ENCODE results near the gene AUTS2.

The AUTS2 gene

DNA sequence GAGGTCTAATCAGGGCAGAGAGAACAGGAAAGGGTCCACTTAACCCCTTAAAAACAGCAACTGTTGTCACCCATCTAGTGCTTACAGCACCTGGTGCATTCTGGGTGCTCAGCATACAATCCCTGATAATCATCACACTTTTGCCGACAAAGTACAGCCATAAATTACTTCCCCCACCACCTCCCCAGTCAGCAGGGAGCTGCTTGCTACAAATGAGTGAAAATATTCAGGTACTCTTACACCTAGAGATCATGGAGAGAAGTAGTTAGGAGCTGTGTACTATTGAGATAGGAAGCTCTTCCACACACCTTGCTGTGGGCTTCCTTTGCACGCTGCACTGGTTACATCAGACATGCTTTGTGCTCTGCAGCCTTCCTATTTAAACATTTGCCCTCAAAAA is 810.2 kb downstream of the AUTS2 start:
- Histone ChIP-seq H3K9me3 (no peaks in the 10 kb centered on the region), H3K4me3 (no peak overlapping the region), H3K36me3 (no peaks in the 10 kb centered on the region), H3K27ac (no peak overlapping the region), H3K4me1 (no peaks in the 10 kb centered on the region), H3K27me3 (no peaks in the 10 kb centered on the region)
- TF ChIP-seq, protein P1, sequence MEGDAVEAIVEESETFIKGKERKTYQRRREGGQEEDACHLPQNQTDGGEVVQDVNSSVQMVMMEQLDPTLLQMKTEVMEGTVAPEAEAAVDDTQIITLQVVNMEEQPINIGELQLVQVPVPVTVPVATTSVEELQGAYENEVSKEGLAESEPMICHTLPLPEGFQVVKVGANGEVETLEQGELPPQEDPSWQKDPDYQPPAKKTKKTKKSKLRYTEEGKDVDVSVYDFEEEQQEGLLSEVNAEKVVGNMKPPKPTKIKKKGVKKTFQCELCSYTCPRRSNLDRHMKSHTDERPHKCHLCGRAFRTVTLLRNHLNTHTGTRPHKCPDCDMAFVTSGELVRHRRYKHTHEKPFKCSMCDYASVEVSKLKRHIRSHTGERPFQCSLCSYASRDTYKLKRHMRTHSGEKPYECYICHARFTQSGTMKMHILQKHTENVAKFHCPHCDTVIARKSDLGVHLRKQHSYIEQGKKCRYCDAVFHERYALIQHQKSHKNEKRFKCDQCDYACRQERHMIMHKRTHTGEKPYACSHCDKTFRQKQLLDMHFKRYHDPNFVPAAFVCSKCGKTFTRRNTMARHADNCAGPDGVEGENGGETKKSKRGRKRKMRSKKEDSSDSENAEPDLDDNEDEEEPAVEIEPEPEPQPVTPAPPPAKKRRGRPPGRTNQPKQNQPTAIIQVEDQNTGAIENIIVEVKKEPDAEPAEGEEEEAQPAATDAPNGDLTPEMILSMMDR (IDR thresholded peaks at IDR 0.05), result no peak
- no peak for DNase-seq
- intact Hi-C loops (cut with DNase I; ENCODE audit: low total_unique reads), result no loop called here

DNA sequence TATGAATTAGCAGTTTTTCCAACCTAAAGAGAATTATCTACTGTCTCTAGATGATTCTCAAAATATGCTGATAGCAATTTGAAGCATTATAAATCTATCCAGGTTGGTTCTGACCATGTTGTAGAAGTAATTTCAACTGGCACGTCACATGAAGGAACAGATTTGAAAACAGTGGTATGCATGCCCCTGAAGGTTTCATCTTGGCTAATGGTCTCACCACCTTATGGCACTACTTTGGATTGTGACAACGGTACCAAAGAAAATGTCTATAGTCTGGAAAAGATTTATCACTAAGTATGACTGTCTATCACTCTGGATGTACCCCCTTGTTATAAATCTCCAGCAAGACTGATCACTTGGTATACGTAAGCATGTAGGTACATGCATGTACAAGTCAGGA is 810.6 kb downstream of the AUTS2 start:
- TF ChIP-seq, protein P1 (IDR thresholded peaks at IDR 0.05), result no peak
- no peak overlapping the region for H3K27ac ChIP-seq
- H3K4me1 ChIP-seq, result no peaks in the 10 kb centered on the region
- intact Hi-C loops (cut with DNase I; ENCODE audit: low total_unique reads), result no loop called here
- no peak for DNase-seq
- no peaks in the 10 kb centered on the region for H3K36me3 ChIP-seq
- H3K27me3 ChIP-seq, result no peaks in the 10 kb centered on the region
- no peak overlapping the region for H3K4me3 ChIP-seq
- H3K9me3 ChIP-seq, result no peaks in the 10 kb centered on the region

DNA sequence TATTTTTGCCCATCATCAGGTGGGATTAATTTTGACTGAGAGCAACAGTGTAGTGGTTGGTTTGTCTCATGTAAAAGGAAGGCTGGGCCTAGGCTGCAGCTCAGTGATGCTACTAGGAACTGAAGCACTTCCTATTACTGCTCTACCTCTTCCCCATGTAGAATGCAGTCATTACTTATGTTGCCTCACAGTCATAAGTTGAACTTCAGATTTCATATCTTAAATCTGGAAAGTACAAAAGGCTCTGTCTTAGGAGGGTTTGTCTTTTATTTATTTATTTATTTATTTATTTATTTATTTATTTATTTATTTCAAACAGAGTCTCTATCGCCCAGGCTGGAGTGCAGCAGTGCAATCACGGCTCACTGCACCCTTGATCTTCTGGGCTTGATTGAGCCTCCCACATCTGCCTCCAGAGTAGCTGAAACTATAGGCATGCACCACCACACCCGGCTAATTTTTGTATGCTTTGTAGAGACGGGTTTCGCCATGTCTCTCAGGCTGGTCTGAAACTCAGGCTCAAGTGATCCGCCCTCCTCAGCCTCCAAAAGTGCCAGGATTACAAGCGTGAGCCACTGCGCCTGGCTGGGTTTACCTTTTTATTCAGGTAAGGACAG is 812.0 kb downstream of the AUTS2 start:
- Histone ChIP-seq H3K4me3 (no peak overlapping the region), H3K27me3 (no peaks in the 10 kb centered on the region), H3K36me3 (no peaks in the 10 kb centered on the region), H3K27ac (no peak overlapping the region), H3K9me3 (no peaks in the 10 kb centered on the region), H3K4me1 (no peaks in the 10 kb centered on the region)
- DNase-seq, result no peak
- intact Hi-C loops (cut with DNase I; ENCODE audit: low total_unique reads), result no loop called here
- TF ChIP-seq, protein P1 (IDR thresholded peaks at IDR 0.05), result no peak

DNA sequence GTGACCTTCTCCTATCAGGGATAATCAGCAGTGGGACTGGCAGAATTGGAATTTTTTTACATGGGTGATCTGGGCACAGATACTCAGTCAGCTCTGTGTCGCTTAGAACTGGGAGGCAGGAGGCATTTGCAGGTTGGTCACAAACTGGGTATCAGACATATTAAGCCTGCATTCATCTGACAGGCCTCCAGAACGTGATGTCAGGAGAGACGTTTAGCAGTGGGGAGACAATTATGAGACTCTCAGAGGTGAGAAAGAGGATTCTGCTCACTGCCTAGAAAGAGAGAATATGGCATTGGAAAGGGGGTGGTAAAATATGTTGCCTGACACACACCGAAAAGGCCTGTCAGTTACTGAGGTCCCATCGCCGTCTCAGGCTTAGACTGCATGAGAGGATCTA is 816.1 kb downstream of the AUTS2 start:
- Histone ChIP-seq H3K27me3 (no peaks in the 10 kb centered on the region), H3K4me3 (no peak overlapping the region), H3K27ac (no peak overlapping the region), H3K36me3 (no peaks in the 10 kb centered on the region), H3K9me3 (no peaks in the 10 kb centered on the region), H3K4me1 (no peaks in the 10 kb centered on the region)
- intact Hi-C loops (cut with DNase I; ENCODE audit: low total_unique reads), result no loop called here
- TF ChIP-seq, protein P1 (IDR thresholded peaks at IDR 0.05), result no peak
- no peak for DNase-seq

DNA sequence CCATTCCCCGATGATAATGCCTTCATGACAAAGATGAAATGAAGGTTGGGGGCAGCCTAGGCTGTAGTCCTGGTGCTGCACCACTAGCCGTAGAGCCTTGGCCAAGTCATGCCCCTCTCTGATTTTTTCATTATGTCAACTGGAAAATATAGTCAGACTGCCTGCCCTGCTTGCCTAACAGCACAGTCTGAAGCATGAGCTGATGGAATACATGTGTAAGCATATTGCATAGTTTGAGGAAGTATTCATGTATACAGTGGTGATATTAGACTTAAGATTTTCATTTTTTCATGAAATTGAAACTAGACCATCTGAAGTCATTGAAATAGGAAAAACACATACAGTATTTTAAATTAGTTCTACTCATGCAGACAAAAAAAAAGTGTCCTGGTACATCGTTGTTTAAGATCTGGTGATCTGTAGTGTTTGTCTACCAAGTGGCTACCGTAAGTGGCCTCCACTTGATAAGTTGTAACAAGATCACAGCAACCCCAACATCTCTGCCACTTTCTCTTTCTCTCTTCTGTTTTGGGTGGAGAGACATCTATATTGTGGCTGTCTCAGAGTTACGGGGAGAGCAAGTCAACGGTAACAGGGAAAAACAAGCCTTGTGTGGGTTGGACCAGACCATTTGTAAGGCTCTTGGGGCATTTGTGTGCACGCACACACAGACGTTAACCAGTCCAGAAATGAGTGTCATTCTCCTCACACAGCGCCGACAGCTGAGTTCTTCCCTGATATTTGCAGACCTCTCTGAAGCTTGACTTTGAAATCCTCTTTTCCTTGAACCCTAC is 817.1 kb downstream of the AUTS2 start:
- Histone ChIP-seq H3K4me1 (no peaks in the 10 kb centered on the region), H3K27ac (no peak overlapping the region), H3K36me3 (no peaks in the 10 kb centered on the region), H3K9me3 (no peaks in the 10 kb centered on the region), H3K4me3 (no peak overlapping the region), H3K27me3 (no peaks in the 10 kb centered on the region)
- TF ChIP-seq, protein P1 (IDR thresholded peaks at IDR 0.05), result no peak
- DNase-seq, result no peak
- intact Hi-C loops (cut with DNase I; ENCODE audit: low total_unique reads), result no loop called here
